HG03439 (cell line): Measurements from ENCODE around the gene FBXL13.
"Not testable (repeated sequence)": the region's sequence is repeated elsewhere in the genome, so short reads cannot be mapped to it uniquely, and the experiment has no call there.

Experiments
- ATAC-seq: cut with Tn5 transposase; IDR thresholded peaks from one replicate; pipeline ENCODE4 v1.9.1; 2021; ENCODE audit warnings: mild to moderate bottlenecking, moderate library complexity; ENCODE audit not compliant: unreplicated experiment

FBXL13 gene

GRCh38 chr7:103031024-103031423 lies 43.6 kb downstream of the FBXL13 start:
- no peak for ATAC-seq

- no peak for ATAC-seq
These were observed 49.3 kb downstream of the FBXL13 start for GRCh38 chr7:103025341-103025740.

- ATAC-seq, result not testable (repeated sequence)
These were observed 51.0 kb downstream of the FBXL13 start for GRCh38 chr7:103023578-103023977.

GRCh38 chr7:103021490-103021889 lies 53.1 kb downstream of the FBXL13 start:
- ATAC-seq, result not testable (repeated sequence)

- not testable (repeated sequence) for ATAC-seq
These were observed 53.7 kb downstream of the FBXL13 start for GRCh38 chr7:103020876-103021275.

GRCh38 chr7:103018295-103018694 lies 56.3 kb downstream of the FBXL13 start:
- not testable (repeated sequence) for ATAC-seq

- no peak for ATAC-seq
These were observed 62.9 kb downstream of the FBXL13 start for GRCh38 chr7:103011650-103012049.

GRCh38 chr7:103010211-103010610 lies 64.4 kb downstream of the FBXL13 start:
- ATAC-seq, result no peak

GRCh38 chr7:103009466-103010185 lies 65.0 kb downstream of the FBXL13 start:
- ATAC-seq, result no peak

GRCh38 chr7:103003004-103003403 lies 71.6 kb downstream of the FBXL13 start:
- ATAC-seq, result no peak

- ATAC-seq, result no peak
These were observed 73.4 kb downstream of the FBXL13 start for GRCh38 chr7:103001210-103001609.

GRCh38 chr7:102996957-102997356 lies 77.6 kb downstream of the FBXL13 start:
- ATAC-seq, result no peak

GRCh38 chr7:102995609-102996008 lies 79.0 kb downstream of the FBXL13 start:
- ATAC-seq, result not testable (repeated sequence)

GRCh38 chr7:102994567-102994966 lies 80.0 kb downstream of the FBXL13 start:
- ATAC-seq, result no peak

GRCh38 chr7:102993718-102994029 lies 80.9 kb downstream of the FBXL13 start:
- ATAC-seq, result no peak

GRCh38 chr7:102992938-102993717 lies 81.5 kb downstream of the FBXL13 start:
- no peak for ATAC-seq

GRCh38 chr7:102992509-102992937 lies 82.1 kb downstream of the FBXL13 start:
- ATAC-seq, result no peak

GRCh38 chr7:102991540-102992214 lies 82.9 kb downstream of the FBXL13 start:
- ATAC-seq, result no peak

- no peak for ATAC-seq
These were observed 83.5 kb downstream of the FBXL13 start for GRCh38 chr7:102991077-102991539.

GRCh38 chr7:102990642-102991041 lies 84.0 kb downstream of the FBXL13 start:
- ATAC-seq, result no peak
